Caco-2 (cell line): ENCODE data around the gene MARK2. TPM values are rescaled to one million over a fixed set of nuclear protein-coding genes. Genes with fewer than 3 reads are reported as not detected.

Source experiments
- BruUV-seq: library from RNA; stranded (reverse); fragments of 400-500 nt; replicated peaks from 2 replicates; lab custom pipeline; 2021; lab: Mats Ljungman, UMichigan
- CTCF ChIA-PET: fragments of 300-600 bp; sonication (Branson Sonifier 250); formaldehyde crosslinking; loops from one replicate; lab custom pipeline; 2022; ENCODE audit warnings: antibody characterized with exemption; lab: Charles Lee
- POLR2A ChIA-PET: fragments of 300-600 bp; sonication (Branson Sonifier 250); formaldehyde crosslinking; loops from one replicate; lab custom pipeline; 2022; ENCODE audit warnings: antibody characterized with exemption; lab: Charles Lee
- DNase-seq, 2 experiments: peaks; one replicate each; pipeline versions ENCODE4 v3.0.0 to v3.0.0-alpha.2; 2020 to 2022
- H3K27me3 ChIP-seq: replicated peaks from 2 replicates; pipeline ENCODE4 v1.6.0; 2011; ENCODE audit warnings: low read length; ENCODE audit not compliant: control insufficient read depth, insufficient read depth
- H3K36me3 ChIP-seq: 2 replicates; pipeline ENCODE4 v1.5.1; 2011; ENCODE audit warnings: low read length; ENCODE audit not compliant: control insufficient read depth, insufficient read depth
- H3K4me1 ChIP-seq: fragments of 250-450 bp; sonication (Bioruptor Pico); 2 replicates; pipeline ENCODE4 v1.5.1; 2020; ENCODE audit warnings: mild to moderate bottlenecking
- H3K4me3 ChIP-seq: 2 replicates; pipeline ENCODE4 v1.5.1; 2011; ENCODE audit warnings: low read depth, mild to moderate bottlenecking, control low read depth, low read length
- H3K9me3 ChIP-seq: fragments of 250-450 bp; sonication (Bioruptor Pico); 2 replicates; pipeline ENCODE4 v1.5.1; 2020; ENCODE audit warnings: mild to moderate bottlenecking, moderate library complexity
- H3K27ac Mint-ChIP-seq: one replicate; pipeline ENCODE4 v1.8.0; 2022; ENCODE audit warnings: mixed read lengths; ENCODE audit not compliant: unreplicated experiment
- H3K27me3 Mint-ChIP-seq: one replicate; pipeline ENCODE4 v1.8.0; 2022; ENCODE audit warnings: mixed read lengths; ENCODE audit not compliant: insufficient read depth, unreplicated experiment
- H3K36me3 Mint-ChIP-seq: one replicate; pipeline ENCODE4 v1.8.0; 2022; ENCODE audit warnings: mild to moderate bottlenecking, mixed read lengths; ENCODE audit not compliant: insufficient read depth, unreplicated experiment
- H3K4me1 Mint-ChIP-seq: one replicate; pipeline ENCODE4 v1.8.0; 2022; ENCODE audit warnings: low read depth, mixed read lengths; ENCODE audit not compliant: unreplicated experiment
- H3K4me3 Mint-ChIP-seq: one replicate; pipeline ENCODE4 v1.8.0; 2022; ENCODE audit warnings: mild to moderate bottlenecking, moderate library complexity, mixed read lengths; ENCODE audit not compliant: unreplicated experiment
- H3K9me3 Mint-ChIP-seq: one replicate; pipeline ENCODE4 v1.8.0; 2022; ENCODE audit warnings: mixed read lengths; ENCODE audit not compliant: unreplicated experiment
- CTCF ChIP-seq, 2 experiments: fragments of 200-600 bp in 1 of 2; IDR thresholded peaks; 1 replicate in 1 of 2; 2 replicates in 1 of 2; pipeline versions ENCODE4 v1.5.1 to v1.8.0; 2011 to 2022; ENCODE audit warnings: antibody characterized with exemption in 1 of 2, control low read depth in 1 of 2, inconsistent platforms in 1 of 2, low read depth in 1 of 2, low read length in 1 of 2, mild to moderate bottlenecking in 1 of 2, moderate library complexity in 1 of 2; ENCODE audit not compliant: insufficient read depth in 1 of 2, severe bottlenecking in 1 of 2, unreplicated experiment in 1 of 2
- intact Hi-C: fragments of 100-400 bp; cut with micrococcal nuclease; formaldehyde crosslinking; loops from one replicate; pipeline ENCODE4 v1.10.0; 2022; ENCODE audit not compliant: unreplicated experiment
- total RNA-seq: library from RNA; stranded (reverse); gene quantifications from 2 replicates; pipeline ENCODE4 v1.2.3, GENCODE V29; 2022

MARK2 gene
- total RNA-seq, 1 experiment from 2014 or later: 63.5 TPM

GRCh38 chr11:63917692-63918506 lies 79.0 kb downstream of the MARK2 start:
- no peaks in the 10 kb centered on the region for H3K36me3 ChIP-seq
- 0 out of 2 replicates have a peak, but pooled peaks cover 12% of the 10 kb centered on the region for H3K4me1 ChIP-seq
- H3K9me3 Mint-ChIP-seq: no peaks in the 10 kb centered on the region
- ChIA-PET CTCF (interaction anchor here (0.5 to 1.0 kb wide), 3 partner anchors 11 to 28 kb away, joined by 3 to 5 read pairs (median 4); no protein-coding TSS in a partner anchor), POLR2A (no interaction called here)
- H3K4me3 Mint-ChIP-seq: peak overlapping the region; percentile 88
- TF ChIP-seq CTCF (IDR thresholded peaks at IDR 0.05; ENCODE audit: insufficient read depth in 1 of 2, low read depth in 1 of 2, low read length in 1 of 2, severe bottlenecking in 1 of 2, unreplicated experiment in 1 of 2): no peak
- intact Hi-C loops: loop anchor here (2.0 kb wide), 1 partner anchor 29 kb away; no protein-coding TSS in a partner anchor
- peaks cover 9% of the 10 kb centered on the region; the same call in 1 of the 2 replicates for H3K9me3 ChIP-seq
- no TSS peak for BruUV-seq
- peaks cover 13% of the 10 kb centered on the region for H3K36me3 Mint-ChIP-seq
- no peak overlapping the region for H3K4me3 ChIP-seq
- no peak overlapping the region for H3K27ac Mint-ChIP-seq
- no peaks in the 10 kb centered on the region for H3K27me3 Mint-ChIP-seq
- H3K4me1 Mint-ChIP-seq: no peaks in the 10 kb centered on the region
- no peak for DNase-seq
- H3K27me3 ChIP-seq: no peaks in the 10 kb centered on the region

- ChIA-PET POLR2A (no interaction called here), CTCF (no interaction called here)
- peaks cover 9% of the 10 kb centered on the region; the same call in 1 of the 2 replicates for H3K9me3 ChIP-seq
- H3K4me1 Mint-ChIP-seq: no peaks in the 10 kb centered on the region
- BruUV-seq: no TSS peak
- H3K36me3 ChIP-seq: no peaks in the 10 kb centered on the region
- H3K4me1 ChIP-seq: 0 out of 2 replicates have a peak, but pooled peaks cover 12% of the 10 kb centered on the region
- no peaks in the 10 kb centered on the region for H3K27me3 Mint-ChIP-seq
- peaks cover 13% of the 10 kb centered on the region for H3K36me3 Mint-ChIP-seq
- H3K4me3 ChIP-seq: no peak overlapping the region
- H3K4me3 Mint-ChIP-seq: peak overlapping the region; percentile 88
- H3K9me3 Mint-ChIP-seq: no peaks in the 10 kb centered on the region
- no peak for DNase-seq
- no peaks in the 10 kb centered on the region for H3K27me3 ChIP-seq
- no peak for TF ChIP-seq CTCF (IDR thresholded peaks at IDR 0.05; ENCODE audit: insufficient read depth in 1 of 2, low read depth in 1 of 2, low read length in 1 of 2, severe bottlenecking in 1 of 2, unreplicated experiment in 1 of 2)
- no peak overlapping the region for H3K27ac Mint-ChIP-seq
- intact Hi-C loops: no loop called here
These were observed 79.7 kb downstream of the MARK2 start for GRCh38 chr11:63918507-63919191.
